GM11168 (cell line): Measurements from ENCODE around the gene ASPN.

Experiments used
- in situ Hi-C: fragments of 300-500 bp; cut with MboI; formaldehyde crosslinking; loops from one replicate; pipeline ENCODE4 v1.12.0; 2022; ENCODE audit warnings: low sequenced_read_pairs; ENCODE audit not compliant: unreplicated experiment

The ASPN gene

DNA sequence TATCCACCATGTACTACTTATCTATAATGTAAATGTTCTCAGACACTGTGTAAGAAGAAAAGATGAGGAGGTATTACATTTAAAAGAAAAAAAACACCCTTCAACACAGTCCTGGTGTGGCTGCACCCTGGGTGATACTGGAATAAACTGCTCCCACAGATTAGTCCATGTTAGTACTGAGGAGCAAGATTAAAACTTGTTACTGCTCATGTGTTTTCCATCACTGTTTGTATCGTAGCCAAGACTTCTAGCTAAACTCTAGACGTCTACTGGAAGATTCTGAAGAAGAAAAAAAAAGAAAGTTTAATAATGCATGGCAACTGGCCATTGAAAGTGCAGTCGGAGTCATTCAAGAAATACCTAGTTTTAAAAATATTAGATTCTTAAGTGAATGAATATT is at the start of gene ASPN:
ASPN (minus strand) TSS at position 178 of the 400 bp plus-strand sequence.
- in situ Hi-C loops = no loop called here

DNA sequence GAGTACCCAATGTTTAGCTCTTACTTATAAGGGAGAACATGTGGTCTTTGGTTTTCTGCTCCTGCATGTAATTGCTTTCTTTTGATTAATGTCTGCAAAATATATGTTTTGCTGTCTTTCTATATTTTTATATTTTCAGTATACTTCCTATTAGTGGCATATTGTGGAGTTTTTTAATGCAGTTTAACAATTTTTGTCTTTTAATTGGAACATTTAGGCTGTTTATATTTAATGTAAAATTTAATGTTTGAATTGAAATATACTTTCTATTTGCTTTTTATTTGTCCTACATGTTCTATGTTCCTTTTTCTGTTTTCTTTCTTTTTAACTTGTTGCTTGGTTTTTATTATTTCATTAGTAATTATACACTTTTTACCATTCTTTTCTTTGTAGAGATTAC is 48.6 kb upstream of the ASPN start:
- in situ Hi-C loops = no loop called here

DNA sequence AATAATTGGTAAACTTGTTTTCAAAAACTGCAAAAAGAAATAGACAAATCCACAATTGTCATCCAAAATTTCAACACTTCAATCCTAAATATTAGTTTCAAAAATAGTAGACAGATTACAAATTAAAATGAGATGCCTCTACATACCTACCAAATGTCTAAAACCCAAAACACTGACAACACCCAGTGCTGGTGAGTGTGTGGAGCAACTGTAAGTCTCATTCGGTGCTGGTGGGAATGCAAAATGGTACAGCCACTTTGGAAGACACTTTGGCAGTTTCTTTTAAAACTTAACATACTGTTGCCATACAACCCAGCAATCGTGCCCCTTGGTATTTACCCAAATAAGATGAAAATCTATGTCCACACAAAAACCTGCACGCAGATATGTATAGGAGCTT is 46.8 kb upstream of the ASPN start:
- in situ Hi-C loops = no loop called here

DNA sequence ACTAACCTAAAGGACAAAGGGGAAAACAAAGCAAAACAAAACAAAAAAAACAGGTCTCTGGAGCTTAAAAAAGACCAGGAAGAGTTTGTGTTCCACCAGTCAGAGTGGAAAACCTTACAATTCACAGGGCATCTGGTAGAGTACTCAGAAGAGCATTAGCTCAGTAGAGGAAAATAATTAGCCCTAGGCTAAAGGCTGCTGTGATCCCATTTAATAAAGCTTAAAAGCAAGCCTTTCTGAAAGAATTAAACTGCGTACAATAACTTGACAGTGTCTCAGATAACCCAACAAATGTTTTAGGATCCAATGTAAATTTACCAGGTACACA is 46.2 kb upstream of the ASPN start:
- in situ Hi-C loops = no loop called here

DNA sequence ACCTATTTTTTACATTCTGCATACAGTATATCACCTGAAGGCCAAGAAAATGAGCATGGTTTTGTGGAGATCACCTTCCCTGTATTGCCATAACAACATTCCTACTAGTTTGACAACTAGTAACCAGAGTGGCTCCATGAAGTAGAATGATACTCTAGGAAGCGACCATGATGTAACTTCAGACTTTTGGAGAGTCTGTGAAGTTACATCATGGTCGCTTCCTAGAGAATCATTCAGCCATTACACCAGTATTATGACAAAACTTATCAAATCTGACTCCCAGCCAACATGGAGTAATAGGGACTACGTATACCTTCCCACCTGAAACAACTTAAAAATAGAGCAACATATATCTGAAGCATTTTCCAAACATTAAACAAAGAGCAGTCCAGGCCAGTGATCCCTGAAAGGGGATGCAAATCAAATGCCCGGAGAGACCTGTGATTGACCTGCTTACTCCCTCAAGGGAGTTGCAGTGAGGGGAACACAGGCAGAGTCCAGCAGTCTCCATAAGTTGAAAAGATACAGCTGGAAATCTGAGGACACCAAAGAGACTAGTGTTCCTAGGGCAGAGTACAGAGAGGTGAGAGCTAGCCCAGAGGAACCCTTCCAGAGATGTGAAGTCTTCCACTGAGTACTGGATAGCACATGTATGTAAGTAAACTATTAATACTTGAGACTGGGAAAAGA is 45.7 kb upstream of the ASPN start:
- in situ Hi-C loops = no loop called here

DNA sequence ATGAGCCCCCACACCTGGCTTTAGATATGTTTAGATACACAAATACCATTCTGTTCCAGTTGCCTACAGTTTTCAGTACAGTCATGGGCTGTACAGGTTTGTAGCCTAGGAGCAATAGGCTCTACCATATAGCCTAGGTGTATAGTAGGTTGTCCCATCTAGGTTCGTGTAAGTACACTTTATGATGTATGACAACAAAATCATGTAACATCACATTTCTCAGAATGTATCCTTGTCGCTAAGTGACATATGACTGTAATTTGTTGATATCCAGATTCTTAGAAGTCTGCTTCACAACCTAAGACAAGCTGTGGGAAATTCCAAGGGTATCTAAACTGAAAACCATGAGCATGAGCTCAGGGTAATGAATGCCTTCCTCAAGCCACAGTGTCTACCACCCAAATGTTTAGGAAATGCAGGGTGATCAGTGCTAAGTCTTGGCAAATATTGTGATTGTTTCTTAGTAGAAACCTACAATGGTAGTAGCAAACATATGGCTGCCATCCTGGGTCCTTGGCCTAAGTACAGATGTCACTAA is 45.1 kb upstream of the ASPN start:
- in situ Hi-C loops = no loop called here

DNA sequence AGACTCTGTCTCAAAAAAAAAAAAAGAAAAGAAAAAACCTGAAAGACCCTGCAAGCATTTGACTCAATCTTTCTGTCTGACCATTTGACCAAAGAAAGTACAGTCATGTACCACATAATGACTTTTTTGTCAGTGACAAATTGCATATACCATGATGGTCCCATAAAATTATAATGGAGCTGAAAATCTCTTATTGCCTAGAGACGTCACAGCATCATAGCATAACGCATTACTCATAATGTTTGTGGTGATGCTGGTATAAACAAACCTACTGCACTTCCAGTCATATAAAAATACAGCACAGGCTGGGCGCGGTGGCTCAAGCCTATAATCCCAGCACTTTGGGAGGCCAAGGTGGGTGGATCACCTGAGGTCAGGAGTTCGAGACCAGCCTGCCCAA is 43.0 kb upstream of the ASPN start:
- in situ Hi-C loops = no loop called here

DNA sequence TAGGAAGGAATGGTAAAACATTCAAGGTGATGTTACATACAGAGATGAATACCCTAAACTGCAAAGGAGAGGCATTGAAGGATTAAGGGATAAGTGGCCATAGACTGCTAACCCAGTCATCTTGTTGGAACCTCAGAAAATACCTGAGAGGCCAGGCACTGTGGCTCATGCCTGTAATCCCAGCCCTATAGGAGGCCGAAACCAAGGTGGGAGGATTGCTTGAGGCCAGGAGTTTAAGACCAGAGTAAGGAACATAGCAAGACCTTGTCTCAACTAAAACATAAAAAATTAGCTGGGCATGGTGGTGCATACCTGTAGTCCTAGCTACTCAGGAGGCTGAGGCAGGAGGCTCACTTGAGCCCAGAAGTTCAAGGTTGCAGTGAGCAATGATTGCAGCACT is 42.6 kb upstream of the ASPN start:
- in situ Hi-C loops = loop anchor here (25.0 kb wide), 1 partner anchor 262 kb away; no protein-coding TSS in a partner anchor

DNA sequence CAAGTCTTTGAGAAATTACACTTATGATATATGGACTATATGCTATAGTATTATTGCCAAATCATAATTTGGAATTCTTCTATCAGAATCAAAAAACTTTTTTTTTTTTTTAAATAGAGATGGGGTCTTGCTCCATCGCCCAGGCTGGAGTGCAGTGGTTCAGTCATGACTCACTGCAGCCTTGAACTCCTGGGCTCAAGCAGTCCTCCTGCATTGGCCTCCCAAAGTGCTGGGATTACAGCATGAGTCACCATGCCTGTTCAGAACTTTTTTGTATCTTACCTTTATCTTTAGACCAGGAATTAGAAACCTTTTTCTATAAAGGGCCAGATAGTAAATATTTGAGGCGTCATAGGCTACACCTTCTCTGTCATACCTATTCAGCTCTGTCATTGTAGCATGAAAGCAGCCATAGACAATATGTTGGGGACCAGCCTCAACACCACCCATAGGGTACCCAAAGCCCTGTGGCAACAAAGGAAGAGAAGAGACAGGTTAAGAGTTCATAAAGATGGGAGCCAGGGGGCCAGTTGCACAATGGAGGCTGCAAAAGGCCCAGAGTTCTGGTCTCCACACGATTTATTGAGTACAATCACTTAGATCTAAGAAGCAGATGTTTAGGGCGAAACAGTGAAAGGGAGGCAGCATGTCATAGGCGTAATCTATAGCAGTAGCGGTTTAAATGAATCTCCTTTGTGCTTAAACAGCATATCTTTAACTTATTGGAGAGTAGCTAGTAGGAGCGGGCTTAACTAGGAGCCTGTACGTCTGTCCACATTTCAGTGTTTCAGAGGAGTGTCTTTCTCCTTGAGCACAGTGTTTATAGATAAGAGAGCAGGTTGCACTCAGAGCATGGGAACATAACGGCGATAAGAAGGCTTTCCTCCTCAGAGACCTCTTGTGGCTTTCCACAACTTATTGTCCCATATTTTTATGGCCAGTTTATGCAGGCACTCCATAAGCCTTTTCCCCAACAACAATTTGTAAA is 41.0 kb upstream of the ASPN start:
- in situ Hi-C loops = loop anchor here (25.0 kb wide), 1 partner anchor 264 kb away; no protein-coding TSS in a partner anchor

DNA sequence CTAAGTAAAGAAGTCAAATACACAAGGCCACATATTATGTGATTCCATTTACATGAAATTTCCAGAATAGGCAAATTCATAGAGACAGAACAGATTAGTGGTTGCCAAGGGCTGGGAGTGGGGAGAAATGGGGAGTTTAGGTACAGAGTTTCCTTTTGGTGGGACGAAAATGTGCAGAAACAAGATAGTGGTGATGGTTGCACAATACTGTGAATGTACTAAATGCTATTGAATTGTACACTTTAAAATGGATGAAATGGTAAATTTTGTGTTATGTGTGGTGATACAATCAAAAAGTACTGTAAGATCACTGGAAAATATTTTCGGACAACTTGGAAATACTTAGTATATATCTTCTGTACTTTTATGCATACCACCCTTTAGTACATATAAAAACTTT is 38.5 kb upstream of the ASPN start:
- in situ Hi-C loops = loop anchor here (25.0 kb wide), 1 partner anchor 266 kb away; no protein-coding TSS in a partner anchor

DNA sequence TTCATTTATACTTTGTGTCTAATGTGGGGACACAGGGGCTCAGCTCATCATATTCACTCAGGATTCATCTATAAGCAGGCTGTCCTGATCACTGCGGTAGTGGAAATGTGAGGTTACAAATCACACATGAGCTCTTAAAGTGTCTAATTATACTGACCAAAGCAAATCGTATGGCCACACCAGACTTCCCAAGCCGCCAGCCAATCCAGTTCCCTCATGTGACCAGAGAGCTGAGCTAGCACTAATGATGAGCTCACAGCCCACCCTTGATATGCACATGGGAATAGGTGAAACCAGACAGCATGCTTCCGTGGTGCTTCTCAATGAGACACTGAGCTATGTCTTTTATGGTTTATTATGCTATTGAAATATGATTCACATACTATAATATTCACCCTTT is 35.9 kb upstream of the ASPN start:
- in situ Hi-C loops = loop anchor here (25.0 kb wide), 1 partner anchor 269 kb away; no protein-coding TSS in a partner anchor

DNA sequence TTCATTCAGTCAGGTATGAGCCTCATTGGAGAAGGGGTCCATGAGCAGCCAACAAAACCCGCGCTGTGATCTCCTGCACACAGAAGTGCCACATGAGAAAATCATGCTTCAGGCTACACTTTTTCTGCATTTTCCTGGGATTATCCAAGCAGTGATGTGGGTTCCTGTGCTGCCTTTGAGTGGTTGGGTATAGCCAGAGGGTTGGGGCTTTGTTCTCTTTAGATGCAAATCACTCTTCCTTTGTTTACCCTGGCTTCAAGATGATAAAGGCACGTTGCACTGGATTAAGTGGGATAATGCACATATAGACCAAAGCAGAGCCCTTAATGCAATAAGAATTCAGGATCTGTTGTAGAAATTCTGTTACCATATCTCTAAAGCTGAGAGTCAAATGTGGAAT is 34.7 kb upstream of the ASPN start:
- in situ Hi-C loops = loop anchor here (25.0 kb wide), 1 partner anchor 270 kb away; no protein-coding TSS in a partner anchor

DNA sequence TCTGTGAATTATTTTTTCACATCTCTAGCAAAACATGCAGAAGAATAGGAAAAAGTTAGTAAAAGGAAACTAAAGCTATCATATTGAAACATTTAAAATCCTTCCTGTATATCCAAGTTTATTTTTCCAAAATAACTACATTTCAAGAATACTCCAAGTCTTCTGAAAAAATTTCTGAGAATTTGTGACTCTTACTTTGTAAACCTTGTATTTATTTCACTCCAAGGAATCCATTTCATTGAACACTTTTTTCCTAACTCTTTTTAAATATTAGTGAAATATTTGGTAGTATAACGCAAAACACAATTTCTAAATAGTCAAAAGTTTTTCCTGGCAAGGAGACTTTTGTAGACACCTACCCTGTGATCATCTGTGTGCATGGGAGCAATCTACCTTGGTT is 34.2 kb upstream of the ASPN start:
- in situ Hi-C loops = loop anchor here (25.0 kb wide), 1 partner anchor 271 kb away; no protein-coding TSS in a partner anchor

DNA sequence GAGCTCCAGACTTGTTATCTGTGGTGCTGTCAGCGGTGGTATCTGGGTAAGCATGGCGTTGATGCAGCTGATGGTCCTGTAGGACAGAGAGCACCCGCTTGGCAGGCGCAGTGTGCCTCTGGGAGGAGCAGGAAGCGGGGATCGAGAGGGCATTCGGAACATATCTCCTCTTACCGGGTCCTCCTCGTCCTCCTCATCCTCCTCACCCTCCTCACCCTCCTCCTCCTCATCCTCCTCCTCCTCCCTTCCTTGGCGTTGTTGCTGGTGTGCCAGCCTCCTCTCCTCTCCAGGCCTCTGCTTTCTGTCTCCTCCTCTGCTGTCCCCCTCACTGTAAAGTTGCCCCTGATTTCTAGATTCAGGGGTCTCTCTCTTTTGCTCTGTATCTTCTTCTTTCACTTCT is 32.3 kb upstream of the ASPN start:
- in situ Hi-C loops = loop anchor here (25.0 kb wide), 1 partner anchor 273 kb away; no protein-coding TSS in a partner anchor

DNA sequence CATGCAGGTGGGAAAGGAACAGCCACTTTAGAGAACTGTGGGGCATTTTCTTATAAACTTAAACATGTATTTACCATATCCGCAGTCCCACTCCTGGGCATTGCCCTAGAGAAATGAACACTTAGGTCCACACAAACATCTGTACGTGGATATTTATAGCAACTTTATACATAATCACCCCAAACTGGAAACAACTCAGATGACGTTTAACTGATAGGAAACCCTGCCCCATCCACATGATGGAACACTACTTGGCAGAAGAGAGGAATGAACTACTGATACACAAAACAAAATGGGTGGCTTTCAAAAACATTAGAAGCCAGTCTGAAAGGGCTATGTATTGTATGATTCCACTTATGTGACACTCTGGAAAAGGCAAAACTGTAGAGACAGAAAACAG is 31.0 kb upstream of the ASPN start:
- in situ Hi-C loops = loop anchor here (25.0 kb wide), 1 partner anchor 274 kb away; no protein-coding TSS in a partner anchor

DNA sequence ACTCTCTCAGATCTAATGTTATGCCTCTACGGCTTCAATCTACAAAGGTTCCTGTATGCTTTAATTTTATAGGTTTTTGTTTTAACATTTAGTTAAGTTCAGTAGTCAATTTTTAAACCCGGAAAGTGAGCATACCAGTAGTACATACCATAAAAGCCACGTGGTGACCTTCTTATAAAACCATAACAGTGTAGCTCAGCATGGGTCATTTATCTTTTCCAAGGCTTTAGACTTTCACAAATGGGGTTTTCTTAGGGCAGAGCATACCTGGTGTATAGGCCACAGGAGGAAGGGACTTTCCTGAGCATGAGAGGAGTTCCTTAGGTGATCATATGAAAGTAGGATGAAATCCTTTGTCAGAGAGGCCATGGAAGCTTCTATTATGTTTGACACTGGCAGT is 30.3 kb upstream of the ASPN start:
- in situ Hi-C loops = loop anchor here (25.0 kb wide), 1 partner anchor 275 kb away; no protein-coding TSS in a partner anchor

DNA sequence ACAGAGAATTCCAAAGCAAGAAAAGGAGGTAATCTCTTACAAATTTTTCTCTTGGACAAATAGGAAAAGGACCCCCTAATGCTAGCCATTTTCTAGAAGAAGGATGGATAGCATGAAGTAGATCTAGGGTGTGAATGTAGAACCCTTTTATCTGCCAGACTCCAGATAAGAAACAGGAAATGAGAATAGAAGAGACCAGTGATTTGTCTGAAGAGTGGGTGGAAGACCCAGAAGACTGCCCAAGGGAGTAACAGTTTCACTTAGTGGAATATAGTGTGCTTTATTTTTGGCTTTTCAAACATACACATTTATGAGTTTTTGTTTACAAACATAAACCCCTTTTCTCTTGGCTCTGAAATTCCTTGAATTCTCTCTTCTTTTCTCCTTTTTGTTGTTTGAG is 28.4 kb upstream of the ASPN start:
- in situ Hi-C loops = loop anchor here (25.0 kb wide), 1 partner anchor 277 kb away; no protein-coding TSS in a partner anchor

DNA sequence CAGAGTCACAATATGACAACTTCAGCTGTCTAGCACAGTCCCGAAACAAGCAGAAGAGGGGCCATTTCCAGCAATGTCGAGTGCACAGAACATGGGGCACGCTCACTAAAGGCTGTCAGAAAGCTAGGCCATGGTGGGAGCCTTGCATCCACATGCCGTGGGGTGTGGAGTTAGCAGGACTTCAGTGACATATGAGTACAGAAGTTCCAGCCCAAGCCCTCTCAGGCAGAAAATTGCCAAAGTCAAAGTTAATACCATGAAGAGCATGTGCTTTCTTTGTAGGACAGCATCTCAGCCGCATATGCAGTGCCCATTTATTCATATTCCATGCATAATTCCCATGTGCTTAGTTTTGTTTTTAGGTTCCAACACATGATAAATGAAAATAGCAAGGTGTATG is 26.7 kb upstream of the ASPN start:
- in situ Hi-C loops = loop anchor here (25.0 kb wide), 1 partner anchor 278 kb away; no protein-coding TSS in a partner anchor

DNA sequence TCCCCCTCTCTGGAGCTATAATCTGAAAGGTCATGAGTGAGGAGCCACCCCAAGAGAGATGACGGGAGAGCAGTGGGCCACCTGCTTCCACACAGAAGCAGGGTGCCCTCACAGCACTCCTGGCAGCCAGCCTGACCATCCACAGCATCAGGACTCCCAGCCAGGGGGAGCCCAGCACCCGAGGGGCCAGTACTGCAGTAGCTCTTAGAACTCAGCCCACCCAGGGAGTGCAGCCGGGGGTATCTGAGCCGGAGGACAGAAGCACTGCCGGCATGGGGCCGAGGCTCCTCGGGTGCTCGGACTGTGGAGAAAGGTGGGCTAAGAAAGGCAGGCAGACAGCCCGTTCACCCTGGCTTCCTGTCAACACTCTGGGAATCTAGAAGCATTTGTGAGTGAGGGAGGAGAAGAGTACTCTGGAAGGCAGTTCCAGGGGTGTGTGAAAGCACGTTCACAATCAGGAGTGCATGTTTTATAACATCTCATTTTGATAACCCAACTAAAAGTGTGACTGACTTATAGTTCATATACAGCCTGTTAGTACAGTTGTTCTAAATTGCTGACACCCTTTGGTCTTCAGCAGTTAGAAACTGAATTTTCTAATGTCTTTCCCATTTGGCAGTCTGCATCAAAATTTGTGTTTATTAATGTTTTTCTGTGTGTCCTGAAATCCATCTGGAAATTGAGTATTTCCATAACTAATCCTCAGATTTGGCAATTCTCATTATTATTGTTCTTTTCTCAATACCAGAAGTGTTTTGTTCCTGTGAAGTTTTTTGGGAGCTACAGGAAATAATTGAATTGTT is 25.9 kb upstream of the ASPN start:
- in situ Hi-C loops = loop anchor here (25.0 kb wide), 1 partner anchor 279 kb away; no protein-coding TSS in a partner anchor

DNA sequence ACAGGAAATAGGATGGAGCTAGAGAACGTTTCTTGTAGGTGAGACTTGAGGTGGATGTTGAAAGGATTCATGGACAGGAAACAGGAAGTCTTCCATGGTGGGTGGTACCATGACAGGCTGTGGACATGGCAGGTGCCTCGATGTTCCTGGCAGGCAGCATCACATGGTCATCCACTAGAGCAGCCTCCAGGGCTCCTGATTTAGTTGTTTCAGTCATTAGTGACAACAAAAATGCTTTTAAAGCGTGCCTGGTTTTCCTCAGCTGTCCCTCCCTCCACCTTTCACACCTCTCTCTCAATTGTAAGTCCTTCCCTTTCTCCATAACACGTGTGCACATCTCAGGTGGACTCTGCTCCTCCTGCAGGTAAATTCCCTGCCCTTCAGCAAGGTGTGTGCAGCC is 25.2 kb upstream of the ASPN start:
- in situ Hi-C loops = loop anchor here (25.0 kb wide), 1 partner anchor 280 kb away; no protein-coding TSS in a partner anchor
